NCI-H128 (cell line): ENCODE data around the gene BOD1L1.
"Not testable (repeated sequence)": the region's sequence is repeated elsewhere in the genome, so short reads cannot be mapped to it uniquely, and the experiment has no call there.

Source experiments
- DNase-seq: peaks from one replicate; lab custom pipeline; 2025; ENCODE audit not compliant: unreplicated experiment; lab: John Stamatoyannopoulos, UW

BOD1L1 gene

GRCh38 chr4:13560111-13560510, 67.4 kb downstream of the BOD1L1 start:
- not testable (repeated sequence) for DNase-seq

- DNase-seq: no peak
Observed at GRCh38 chr4:13559413-13559812, 68.1 kb downstream of the BOD1L1 start.

GRCh38 chr4:13558881-13559280, 68.6 kb downstream of the BOD1L1 start:
- DNase-seq: no peak

- no peak for DNase-seq
Observed at GRCh38 chr4:13555325-13555724, 72.2 kb downstream of the BOD1L1 start.

- no peak for DNase-seq
Observed at GRCh38 chr4:13553081-13553480, 74.4 kb downstream of the BOD1L1 start.

GRCh38 chr4:13548984-13549546, 78.5 kb downstream of the BOD1L1 start:
- peak; percentile 68 for DNase-seq

- DNase-seq: no peak
Observed at GRCh38 chr4:13548059-13548983, 79.2 kb downstream of the BOD1L1 start.

- DNase-seq: peak; percentile 3
Observed at GRCh38 chr4:13547485-13548041, 80.0 kb downstream of the BOD1L1 start.

GRCh38 chr4:13546941-13547484, 80.5 kb downstream of the BOD1L1 start:
- no peak for DNase-seq

- no peak for DNase-seq
Observed at GRCh38 chr4:13546142-13546940, 81.2 kb downstream of the BOD1L1 start.

GRCh38 chr4:13545394-13545808, 82.1 kb downstream of the BOD1L1 start:
- DNase-seq: no peak

GRCh38 chr4:13544606-13545393, 82.7 kb downstream of the BOD1L1 start:
- DNase-seq: peak; percentile 52

- DNase-seq: no peak
Observed at GRCh38 chr4:13543839-13544605, 83.5 kb downstream of the BOD1L1 start, which contains the start of gene NKX3-2. TSS of gene NKX3-2 (minus strand) at chr4:13544508. CDS start at chr4:13544414, 94 bp downstream.

- no peak for DNase-seq
Observed at GRCh38 chr4:13543032-13543838, 84.3 kb downstream of the BOD1L1 start.

GRCh38 chr4:13542577-13543031, 84.9 kb downstream of the BOD1L1 start:
- no peak for DNase-seq

GRCh38 chr4:13541720-13542576, 85.6 kb downstream of the BOD1L1 start:
- DNase-seq: no peak

GRCh38 chr4:13541176-13541604, 86.3 kb downstream of the BOD1L1 start:
- DNase-seq: no peak
